GM10266 (cell line): ENCODE data around the gene AMBRA1.

Source experiments
- DNase-seq: peaks from one replicate; pipeline ENCODE4 v3.0.0; 2012; ENCODE audit errors: extremely low spot score
- CTCF ChIP-seq: IDR thresholded peaks from 2 replicates; pipeline ENCODE4 v1.5.1; 2012; ENCODE audit warnings: mild to moderate bottlenecking, low read depth; ENCODE audit not compliant: control insufficient read depth, insufficient read depth; ENCODE audit errors: missing control alignments

The AMBRA1 gene

GRCh38 chr11:46362156-46363030 is 231.4 kb downstream of the AMBRA1 start:
- TF ChIP-seq CTCF: no peak
- no peak for DNase-seq

DNA sequence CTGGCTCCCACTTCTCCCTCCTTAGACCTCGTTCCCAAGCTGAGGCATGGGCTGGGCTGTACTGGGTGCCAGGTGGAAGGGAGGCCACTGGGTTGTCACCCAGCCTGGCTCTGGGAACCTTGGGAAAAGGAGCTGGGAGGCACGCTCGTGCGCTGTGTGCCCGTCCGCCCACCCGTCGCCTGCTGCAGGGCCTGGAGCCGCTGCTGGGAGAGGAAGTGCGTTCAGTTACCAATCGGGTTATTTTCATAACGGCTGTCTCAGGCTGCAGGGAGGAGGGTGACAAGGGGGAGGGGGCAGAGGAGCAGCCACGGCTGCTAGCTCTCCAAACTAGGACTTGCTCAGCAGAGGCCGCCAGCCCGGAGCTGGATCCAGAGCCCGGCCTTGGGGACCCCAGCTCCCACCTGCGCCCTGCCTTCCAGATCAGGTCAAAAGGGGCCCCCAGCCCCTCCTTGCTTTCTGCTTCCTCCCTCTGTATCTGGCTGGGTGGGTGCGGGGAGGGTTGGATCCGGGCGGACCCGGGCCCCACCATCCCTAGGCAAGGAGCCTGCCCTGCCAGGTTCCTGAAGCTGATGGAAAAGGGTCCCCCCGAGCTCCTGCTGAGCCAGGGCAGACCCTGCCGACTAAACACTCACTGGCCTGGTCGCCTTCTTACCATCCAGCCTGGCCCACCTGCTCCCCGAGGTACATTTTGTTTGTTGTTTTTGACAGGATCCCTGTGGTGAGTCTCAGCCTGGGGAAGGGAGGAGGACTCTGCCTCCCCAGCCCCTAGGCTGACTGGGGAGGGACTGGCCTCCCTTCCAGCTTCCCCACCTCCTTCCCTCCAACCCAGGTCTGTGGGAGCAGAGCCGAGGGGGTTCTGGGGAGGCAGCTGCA is 232.3 kb downstream of the AMBRA1 start:
- no peak for TF ChIP-seq CTCF
- DNase-seq: peak; percentile 95

DNA sequence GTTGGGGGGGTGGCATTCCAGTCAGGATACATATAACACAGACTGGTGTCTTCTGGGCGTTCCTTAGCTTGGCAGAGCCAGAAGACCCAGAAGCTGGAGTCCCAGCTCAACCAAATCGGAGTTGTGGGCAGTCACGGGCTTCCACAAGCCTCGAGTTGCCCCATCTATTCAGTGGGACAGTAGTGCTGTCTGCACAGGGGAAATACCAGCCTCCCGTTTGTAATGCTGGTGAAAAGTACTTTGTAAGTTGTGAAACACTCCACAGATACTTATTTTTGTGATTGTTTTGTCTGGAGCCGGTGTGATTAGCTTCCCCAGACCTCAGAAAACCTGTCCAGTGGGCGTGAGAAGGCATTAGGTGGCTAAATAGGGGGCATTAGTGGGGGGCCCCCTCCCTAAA is 232.9 kb downstream of the AMBRA1 start:
- no peak for TF ChIP-seq CTCF
- no peak for DNase-seq

GRCh38 chr11:46359953-46360352 is 233.9 kb downstream of the AMBRA1 start:
- DNase-seq: no peak
- TF ChIP-seq CTCF: no peak

DNA sequence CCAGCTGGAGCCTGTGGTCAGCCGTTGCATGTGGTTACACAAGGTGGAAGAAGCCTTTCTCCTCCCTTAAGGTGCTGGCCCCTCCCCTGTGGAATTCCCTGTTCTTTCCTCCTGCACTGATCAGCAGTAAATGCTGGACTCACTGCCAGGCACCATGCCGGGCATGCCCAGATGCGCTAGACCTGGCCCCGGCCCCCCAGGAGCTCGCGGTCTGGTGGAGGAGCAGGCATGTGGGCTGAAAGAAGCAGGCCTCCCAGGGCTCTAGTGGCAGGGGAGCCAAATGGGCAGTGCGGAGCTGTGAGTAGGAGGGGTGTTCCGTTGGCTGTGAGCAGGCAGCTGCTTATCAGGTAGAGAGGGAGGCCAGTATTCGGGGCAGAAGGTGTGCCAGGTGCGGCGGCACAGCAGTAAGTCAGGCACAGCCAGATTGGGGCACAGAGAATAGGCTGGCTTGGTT is 236.3 kb downstream of the AMBRA1 start:
- no peak for DNase-seq
- TF ChIP-seq CTCF: no peak

- DNase-seq: no peak
- no peak for TF ChIP-seq CTCF
Observed at GRCh38 chr11:46356924-46357482, 236.8 kb downstream of the AMBRA1 start.

- no peak for TF ChIP-seq CTCF
- no peak for DNase-seq
Observed at GRCh38 chr11:46353698-46354097, 240.1 kb downstream of the AMBRA1 start.
